Retina (tissue), 1 donor: ENCODE measurements around the gene SLCO3A1.

ENCODE experiments used
- DNase-seq: peaks from one replicate; pipeline ENCODE4 v3.0.0-alpha.2; 2016

The SLCO3A1 gene

GRCh38 chr15:92076541-92076940, 223.0 kb downstream of the SLCO3A1 start:
- no peak for DNase-seq

GRCh38 chr15:92077353-92078085, 224.0 kb downstream of the SLCO3A1 start:
- peak; percentile 82 for DNase-seq

DNA sequence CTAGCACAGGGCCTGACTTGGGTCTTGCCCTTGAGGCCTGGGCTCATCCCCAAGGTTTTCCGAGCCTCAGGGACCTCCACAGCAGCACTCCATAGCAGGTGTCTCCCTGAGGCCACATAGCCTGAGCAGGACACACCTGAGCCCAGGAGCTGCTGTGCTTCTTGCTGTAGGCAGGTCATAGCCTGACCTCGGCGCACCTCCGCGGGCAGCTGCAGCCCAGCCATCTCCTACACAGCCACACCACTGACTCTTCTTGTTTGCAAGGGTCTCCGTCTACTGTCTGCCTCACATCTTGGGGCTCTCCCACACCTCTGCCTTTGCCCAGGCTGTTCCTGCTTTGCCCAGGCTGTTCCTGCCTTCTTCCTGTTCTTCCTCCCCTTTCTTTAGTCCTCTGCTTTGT, 224.8 kb downstream of the SLCO3A1 start:
- DNase-seq = no peak

- DNase-seq = no peak
These were observed 225.5 kb downstream of the SLCO3A1 start for GRCh38 chr15:92079047-92079446.

DNA sequence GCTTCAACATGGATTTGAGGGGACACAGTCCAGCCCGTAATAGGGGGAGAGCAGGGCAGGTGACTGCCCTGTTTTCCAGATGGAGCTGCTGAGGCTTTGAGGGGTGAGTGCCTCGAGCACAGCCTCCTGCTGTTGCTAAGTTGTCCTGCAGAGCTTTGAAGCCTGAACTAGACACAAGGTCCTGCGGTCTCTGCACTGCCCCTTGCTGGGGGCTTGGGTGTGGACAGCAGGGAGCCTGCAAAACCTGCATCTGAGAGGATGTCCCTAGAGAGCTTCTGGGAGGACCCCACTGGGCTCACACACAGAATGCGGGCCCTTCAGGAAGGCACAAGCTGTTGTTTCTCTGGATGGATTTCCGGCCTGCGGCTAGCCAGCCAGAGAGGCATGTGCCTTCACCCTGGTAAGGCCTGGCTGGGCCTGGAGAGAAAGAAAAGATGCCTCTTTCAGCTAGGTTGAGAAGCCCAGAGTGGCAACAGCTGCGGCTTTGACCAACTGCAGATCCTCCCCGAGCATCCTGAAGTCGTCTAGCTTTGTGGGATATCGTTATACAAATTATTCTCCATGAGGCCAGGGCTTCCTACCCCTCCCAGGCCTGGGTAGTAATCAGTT, 226.2 kb downstream of the SLCO3A1 start:
- no peak for DNase-seq

DNA sequence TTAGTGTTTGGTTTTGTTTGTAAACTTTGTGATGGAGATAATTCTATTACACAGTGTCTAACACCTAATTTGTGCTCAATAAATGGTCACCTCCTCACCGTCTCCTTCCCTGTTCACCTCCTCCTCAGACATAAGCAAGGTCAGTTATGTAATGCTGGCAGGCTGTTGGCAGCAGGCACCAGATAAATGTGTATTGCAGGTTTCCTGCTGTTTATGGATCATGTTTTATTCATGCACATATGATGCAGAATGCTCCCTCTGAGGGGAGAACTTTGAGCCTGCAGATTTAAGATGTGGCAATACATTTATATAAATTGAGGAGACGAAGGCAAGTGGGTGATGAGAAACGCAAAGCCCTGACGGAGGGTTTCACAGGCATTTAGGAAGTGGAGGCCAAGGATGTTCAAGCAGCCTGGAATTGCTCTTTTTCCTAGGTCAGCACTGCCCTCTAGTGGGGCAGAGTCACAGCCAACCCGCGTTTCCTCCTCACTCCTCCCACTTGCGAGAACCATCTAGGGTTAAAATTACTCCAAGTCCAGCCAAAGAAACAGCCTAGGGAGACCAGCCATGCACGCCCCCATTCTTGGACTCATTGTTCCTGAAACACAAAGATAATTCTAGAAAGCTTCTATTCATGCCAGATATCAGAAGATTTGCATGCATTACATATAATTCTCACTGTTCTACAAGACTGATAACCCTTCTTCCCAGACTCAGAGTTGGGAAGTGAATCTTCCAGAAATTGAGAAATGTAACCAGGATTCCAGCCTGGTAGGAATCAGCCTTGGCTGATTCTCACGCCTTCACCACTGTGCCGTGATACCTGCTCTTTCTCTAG, 228.7 kb downstream of the SLCO3A1 start:
- DNase-seq = peak; percentile 89

GRCh38 chr15:92083190-92083589, 229.7 kb downstream of the SLCO3A1 start:
- DNase-seq = no peak

DNA sequence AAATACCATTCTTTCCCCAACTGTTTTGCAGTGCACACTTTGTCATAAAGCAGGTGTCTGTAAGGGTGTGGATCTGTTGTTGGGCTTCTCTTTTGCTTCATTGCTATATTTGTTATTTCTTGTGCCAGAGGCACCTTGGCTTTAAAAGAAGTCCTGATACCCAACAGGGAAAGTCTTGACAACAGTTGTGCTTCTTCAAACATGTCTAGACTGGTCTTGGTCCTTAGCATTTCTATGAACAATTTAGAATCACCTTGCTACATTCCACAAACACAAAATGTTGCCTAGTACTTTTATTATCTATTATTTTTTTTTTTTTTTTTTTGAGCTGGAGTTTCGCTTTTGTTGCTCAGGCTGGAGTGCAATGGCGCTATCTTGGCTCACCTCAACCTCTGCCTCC, 233.7 kb downstream of the SLCO3A1 start:
- DNase-seq = no peak

GRCh38 chr15:92091155-92091734, 237.7 kb downstream of the SLCO3A1 start:
- peak; percentile 63 for DNase-seq

- DNase-seq = no peak
These were observed 239.0 kb downstream of the SLCO3A1 start for GRCh38 chr15:92092289-92093105.

DNA sequence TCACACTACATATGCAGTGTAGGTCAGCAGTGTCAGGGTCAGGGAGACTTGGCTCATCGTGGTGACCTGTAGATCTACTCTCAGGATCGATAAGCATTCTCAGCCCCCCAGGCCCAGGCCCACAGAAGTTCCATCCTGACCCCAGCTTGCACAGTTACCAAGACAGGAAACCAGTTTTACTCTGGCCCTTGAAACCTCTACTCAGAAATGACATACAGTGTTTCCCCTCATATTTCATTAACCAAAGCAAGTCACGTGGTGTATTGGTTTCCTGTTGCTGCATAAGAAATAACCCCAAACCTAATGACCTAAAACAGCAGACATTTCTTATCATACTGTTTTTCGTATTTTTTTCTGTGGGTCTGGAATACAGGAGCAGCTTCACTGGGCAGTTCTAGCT, 242.2 kb downstream of the SLCO3A1 start:
- DNase-seq = no peak

GRCh38 chr15:92097474-92098178, 244.1 kb downstream of the SLCO3A1 start:
- peak; percentile 83 for DNase-seq

DNA sequence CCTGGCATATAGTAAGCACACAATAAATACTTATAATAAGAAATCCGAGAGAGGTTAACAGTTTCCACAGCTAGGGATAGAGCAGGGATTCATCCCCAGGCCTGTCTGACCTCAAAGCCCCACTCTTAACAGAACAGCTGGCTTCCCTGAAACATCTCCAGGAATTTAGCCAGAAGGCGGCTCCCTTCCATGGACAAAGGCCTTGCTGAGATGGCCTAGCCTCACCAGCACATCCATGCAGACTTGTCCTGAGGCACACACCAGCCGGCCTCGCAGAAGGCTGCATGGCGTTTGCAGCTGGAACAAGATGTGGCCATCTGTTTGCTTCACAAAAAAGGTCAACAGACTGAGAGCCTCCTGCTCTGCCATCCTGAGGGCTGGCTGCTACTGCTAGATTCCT, 245.4 kb downstream of the SLCO3A1 start:
- peak; percentile 40 for DNase-seq

DNA sequence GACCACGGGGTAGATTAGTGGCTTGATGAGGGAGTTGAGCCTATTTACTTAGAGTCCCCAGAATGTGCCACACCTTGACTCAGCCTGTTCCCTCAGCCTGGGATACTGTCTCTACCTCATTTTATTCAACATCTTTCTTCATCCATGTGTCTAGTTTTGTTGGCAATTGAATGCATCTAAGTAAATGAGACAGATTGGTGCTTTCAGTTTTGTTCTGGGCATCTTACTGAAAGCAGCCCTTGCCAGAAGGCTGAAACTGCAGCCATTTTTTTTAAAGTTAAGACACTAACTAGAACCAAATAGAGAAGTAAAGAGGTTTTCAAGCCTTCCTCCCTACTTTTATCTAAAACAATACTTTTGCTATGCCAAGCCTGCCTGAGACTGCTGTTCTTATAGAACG, 246.8 kb downstream of the SLCO3A1 start:
- no peak for DNase-seq

GRCh38 chr15:92100751-92101150, 247.2 kb downstream of the SLCO3A1 start:
- no peak for DNase-seq

GRCh38 chr15:92101708-92102394, 248.3 kb downstream of the SLCO3A1 start:
- no peak for DNase-seq

- no peak for DNase-seq
These were observed 248.9 kb downstream of the SLCO3A1 start for GRCh38 chr15:92102395-92102755.

- DNase-seq = peak; percentile 32
These were observed 250.6 kb downstream of the SLCO3A1 start for GRCh38 chr15:92104072-92104471.

- DNase-seq = no peak
These were observed 252.1 kb downstream of the SLCO3A1 start for GRCh38 chr15:92105611-92106010.

DNA sequence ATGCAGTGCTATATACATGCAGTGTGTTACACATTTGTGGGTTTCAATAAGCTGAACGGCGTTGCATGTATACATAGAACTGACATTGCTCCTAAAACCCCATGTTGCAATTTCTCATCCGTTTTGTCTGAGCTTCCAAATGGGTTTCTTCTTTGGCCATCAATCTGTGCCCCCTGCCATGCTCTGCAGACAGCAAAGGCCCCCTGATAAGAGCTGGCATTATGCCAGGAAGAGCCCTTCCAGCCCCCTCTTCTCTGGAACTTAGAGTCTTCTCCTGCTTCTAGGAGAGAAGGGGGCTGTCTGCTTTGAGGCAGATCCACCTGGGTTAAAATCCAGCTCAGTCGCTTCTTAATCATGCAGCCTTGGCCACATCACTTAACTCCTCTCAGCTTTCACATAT, 254.0 kb downstream of the SLCO3A1 start:
- no peak for DNase-seq

GRCh38 chr15:92109191-92109873, 255.8 kb downstream of the SLCO3A1 start:
- no peak for DNase-seq
